GM18858 (cell line): ENCODE data around the gene SBF2.
"Not testable (repeated sequence)": the region's sequence is repeated elsewhere in the genome, so short reads cannot be mapped to it uniquely, and the experiment has no call there.

ENCODE experiments used
- ATAC-seq: cut with Tn5 transposase; IDR thresholded peaks from one replicate; pipeline ENCODE4 v1.9.1; 2021; ENCODE audit not compliant: unreplicated experiment

Gene SBF2

DNA sequence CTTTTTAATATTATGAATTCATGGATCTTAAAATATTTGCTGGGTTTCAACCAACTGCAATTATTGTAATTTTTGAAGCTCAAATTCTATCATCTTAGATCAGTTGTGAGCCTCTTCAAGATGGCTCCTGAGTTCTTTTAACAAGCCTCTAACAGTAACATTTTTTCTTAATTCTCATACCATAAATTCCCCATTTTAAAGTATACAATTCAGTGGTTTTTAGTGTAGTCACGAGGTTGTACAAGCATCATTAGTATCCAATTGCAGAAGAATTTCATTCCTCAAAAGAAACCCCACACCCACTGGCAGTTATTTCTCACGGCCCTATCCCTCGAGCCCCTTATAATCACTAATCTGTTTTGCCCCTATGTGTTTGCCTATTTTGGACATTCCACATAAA is 270.8 kb downstream of the SBF2 start:
- ATAC-seq, result no peak

DNA sequence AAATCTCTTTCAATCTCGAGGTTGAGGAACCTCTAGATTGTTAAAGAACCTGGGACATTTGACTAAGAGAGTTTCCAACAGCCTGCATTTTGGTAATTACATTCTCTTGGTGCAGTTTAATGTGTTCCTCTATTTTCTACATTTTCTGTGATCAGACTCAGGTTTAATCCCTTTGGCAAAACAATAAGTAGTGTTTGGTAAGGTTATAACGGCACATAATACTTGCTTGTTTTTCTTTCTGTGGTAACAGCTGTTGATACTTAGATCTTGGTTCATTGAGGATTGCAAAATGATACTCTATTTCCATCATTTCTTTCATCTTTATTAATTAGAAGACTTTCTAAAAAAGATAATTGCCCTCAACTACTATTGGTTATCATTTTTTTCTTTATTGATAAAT is 271.3 kb downstream of the SBF2 start:
- no peak for ATAC-seq

DNA sequence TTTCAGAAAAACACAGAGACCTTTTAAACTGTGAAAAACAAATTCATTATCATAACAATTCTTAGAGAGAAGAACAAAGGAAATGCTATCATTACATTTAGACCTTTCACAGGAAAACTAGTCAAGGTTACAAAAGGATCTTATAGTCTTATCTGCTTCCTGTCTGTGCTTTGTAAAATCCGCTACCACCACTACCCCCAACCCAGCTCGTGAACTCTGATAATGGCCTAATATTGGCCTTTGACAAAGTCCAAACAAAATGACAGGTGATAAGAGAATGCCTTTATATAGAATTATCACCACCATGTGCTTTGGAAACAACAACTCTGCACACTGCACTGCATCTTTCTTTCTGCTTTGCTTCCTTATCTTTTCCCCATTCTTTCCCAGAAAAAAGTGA is 272.5 kb downstream of the SBF2 start:
- no peak for ATAC-seq

DNA sequence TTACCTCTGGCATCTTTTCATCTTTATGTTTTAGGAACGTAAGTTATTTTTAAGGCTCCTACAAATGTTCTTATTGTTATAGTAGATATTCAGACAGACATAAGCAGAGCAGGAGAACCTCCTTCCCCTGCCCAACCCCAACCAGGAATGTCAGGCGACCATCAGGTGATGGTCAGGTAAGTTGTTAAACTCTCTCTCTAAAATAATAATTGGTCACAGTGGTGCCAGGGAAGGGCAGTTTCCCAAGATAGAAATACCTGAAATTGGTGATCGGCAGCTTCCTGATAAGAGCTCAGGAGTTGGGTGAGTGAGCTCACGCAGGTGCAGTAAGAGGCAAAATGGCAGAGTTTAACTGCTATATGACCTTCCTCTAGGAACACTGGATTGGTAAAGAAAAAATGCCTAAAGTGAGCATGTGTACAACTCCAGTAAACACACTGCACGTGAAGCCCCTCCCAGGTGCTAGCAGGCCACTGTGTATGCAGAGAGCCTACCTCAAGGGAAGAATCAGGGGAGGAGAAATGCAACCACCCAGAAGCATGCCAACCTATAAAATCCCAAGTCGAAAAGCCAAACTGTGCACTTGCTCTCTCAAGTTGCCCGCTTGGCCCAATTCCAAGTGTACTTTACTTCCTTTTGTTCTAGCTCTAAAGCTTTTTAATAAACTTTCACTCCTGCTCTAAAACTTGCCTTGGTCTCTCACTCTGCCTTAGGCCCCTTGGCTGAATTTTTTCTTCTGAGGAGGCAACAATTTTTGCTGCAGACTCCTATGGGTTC is 273.9 kb downstream of the SBF2 start:
- ATAC-seq, result no peak

DNA sequence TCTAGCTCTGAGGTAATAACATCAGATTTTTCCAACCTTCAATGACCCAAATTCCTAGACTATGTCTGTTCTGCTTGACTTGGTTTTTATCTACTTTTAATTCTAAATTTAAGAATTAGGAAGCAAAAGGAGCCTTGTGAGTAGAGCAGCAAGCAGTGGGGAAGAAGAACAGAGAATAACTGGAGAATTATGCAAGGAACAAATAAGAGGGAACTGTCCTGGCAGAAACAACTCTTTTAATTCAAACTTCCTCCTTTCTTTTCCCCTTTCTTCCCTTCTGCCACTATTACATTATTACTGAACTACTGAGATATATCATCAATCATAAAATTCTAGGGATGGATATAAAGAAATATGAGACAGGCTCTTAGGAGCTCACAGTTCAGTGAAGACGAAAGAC is 276.1 kb downstream of the SBF2 start:
- ATAC-seq, result no peak

DNA sequence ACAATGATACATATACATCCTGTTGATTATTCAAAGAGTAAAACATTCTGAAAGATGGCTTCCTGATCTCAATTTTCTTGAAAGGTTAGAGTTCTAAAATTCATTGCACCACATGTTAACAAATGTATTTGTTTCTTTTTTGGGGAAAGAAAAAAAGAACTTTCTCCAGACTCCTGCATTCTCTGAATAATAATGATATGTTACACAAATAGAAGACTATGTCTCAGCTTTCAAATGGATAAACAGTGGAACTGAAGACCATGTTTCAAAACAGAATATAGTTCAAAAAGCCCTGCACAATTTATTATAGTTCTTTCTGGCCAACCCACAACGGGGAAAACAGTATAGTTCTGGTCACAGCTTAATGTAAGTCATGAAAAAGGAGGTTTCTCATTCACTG is 277.0 kb downstream of the SBF2 start:
- no peak for ATAC-seq

DNA sequence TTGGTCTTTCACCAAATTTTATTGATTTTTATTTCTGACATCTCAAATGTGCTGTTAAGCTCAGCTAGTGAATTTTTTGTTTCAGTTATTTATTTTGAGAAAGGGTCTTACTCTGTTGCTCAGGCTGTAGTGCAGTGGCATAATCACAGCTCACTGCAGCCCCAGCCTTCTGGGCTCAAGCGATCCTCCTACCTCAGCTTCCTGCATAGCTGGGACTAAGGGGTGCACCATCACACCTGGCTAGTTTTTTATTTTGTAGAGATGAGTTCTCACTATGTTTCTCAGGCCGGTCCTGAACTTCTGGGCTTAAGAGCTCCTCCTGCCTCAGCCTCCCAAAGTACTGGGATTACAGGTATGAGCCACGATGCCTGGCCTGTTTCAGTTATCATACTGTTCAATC is 282.0 kb downstream of the SBF2 start:
- no peak for ATAC-seq

DNA sequence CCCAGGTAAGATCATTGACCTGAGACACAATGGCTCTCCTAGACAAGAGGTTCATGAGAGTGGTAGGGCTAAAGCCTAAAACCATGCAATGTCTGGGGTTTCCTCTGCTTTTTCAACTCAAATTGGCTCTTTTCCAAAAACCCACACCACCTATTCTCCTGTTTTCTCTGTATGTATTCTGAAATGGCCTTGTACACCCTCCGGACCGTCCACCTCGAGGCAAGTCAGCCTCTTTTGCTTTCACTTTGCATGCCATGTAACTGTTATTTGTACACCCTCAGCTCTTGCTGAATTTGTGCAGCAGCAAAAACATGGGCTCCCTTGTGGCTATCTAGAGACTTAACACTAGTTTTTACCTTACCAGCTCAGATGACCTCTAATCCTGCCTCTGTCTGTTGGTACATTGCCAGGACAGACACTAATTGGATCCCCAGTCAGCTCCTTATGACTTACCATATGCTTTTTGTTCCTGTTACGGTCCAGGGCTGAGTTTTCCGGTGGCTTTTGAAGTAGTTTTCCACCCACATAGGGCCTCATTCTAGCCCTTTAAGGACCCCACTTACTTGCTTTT is 288.0 kb downstream of the SBF2 start:
- ATAC-seq, result no peak

DNA sequence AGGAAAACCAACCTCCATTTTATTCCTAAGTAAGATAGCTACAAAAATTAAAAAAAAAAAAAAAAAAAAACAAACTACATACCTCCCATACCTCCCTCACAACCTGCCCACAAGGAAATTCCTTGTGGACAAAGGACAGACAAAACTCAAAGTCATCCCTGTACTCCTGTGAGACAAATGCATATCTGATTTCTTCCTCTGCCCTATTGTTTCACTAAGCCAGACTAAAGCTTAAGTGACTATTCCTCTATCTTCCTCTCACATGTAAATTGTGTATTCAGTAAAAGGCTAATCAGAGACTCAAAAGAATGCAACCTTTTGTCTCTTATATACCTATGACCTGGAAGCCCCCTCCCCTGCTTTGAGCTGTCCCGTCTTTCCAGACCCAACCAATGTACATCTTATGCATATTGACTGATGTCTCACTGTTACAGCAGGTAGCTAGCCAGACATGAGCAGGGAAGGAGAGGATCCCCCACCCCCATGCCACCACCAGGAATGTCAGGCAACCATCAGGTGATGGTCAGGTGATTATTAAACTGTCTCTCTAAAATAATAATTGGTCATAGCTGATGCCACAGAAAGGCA is 289.4 kb downstream of the SBF2 start:
- ATAC-seq, result no peak

DNA sequence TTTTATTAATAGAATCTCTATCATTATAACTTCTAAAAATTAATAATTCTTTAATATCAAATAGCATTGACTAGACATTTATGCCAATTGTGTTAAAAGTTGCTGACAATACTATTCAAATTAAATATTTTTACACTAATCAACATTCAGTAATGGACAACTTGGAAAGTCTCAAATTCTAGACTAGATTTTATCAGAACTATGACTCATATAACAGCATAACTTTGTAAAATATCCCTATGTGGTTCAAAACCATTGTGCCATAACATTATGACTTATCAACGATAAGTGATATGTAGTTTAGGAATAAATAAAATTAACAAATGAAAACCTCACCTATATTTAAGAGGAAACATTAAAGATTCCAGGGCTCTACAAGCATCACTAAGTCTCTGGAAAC is 291.8 kb downstream of the SBF2 start:
- no peak for ATAC-seq

DNA sequence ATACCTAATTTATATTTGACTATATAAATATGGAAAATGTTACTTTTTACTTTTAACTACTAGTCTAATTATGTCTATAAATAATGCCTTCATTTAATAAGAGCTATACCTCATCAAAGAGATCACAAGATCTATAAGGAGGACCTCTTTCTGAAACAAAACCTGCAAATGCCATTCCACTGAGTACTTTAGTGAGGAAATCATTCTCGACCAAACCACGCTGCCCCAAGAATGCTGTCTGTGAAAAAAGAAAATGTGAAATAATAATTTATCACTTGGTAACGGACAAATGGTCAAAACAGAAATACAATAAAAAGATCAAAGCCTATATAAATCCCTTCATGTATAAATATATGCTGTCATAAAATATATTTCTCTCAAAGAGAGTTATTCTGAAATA is 301.7 kb downstream of the SBF2 start:
- no peak for ATAC-seq

DNA sequence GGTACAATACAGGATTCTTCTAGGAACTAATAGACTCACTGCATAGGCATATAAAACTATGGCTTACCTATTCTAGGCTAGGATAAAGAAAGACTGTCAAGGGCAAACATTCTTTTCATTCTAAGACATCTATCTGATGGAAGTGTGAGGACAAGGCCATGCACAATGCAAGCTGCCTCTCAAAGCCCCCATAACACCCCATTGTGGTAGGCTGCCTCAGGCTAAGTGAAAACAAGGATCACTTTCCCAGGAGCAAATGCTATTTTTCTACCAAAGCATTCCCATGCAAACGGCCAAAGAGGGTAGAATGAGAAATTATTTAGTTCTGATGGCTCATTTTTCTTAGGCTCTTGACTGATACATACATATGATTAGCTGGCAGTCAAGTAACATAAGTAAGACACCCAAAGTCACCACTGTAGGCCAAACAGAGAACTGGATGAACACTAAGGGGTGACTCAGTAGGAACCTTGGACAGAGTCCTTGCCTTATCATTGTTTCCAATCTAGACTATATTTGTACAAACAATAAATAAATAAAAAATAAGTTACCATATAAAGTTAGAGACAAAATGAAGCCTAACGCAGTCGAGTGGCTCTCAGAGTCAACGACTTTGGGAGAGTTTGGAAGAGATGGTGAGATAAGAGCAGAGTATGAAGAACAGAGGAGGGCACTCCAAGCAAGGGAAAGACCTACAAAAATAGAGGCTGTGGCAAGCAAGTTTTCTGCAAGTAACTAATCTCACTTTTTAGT is 303.6 kb downstream of the SBF2 start:
- no peak for ATAC-seq

DNA sequence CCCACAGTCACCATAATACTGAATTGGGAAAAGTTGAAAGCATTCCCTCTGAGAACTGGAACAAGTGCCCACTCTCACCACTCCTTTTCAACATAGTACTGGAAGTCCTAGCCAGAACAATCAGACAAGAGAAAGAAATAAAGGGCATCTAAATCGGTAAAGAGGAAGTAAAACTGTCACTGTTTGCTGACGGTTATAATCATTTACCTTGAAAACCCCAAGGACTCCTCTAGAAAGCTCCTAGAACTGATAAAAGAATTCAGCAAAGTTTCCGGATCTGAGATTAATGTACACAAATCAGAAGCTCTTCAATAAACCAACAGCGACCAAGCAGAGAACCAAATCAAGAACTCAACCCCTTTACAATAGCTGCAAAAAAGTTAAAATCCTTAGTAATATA is 306.7 kb downstream of the SBF2 start:
- ATAC-seq, result not testable (repeated sequence)

DNA sequence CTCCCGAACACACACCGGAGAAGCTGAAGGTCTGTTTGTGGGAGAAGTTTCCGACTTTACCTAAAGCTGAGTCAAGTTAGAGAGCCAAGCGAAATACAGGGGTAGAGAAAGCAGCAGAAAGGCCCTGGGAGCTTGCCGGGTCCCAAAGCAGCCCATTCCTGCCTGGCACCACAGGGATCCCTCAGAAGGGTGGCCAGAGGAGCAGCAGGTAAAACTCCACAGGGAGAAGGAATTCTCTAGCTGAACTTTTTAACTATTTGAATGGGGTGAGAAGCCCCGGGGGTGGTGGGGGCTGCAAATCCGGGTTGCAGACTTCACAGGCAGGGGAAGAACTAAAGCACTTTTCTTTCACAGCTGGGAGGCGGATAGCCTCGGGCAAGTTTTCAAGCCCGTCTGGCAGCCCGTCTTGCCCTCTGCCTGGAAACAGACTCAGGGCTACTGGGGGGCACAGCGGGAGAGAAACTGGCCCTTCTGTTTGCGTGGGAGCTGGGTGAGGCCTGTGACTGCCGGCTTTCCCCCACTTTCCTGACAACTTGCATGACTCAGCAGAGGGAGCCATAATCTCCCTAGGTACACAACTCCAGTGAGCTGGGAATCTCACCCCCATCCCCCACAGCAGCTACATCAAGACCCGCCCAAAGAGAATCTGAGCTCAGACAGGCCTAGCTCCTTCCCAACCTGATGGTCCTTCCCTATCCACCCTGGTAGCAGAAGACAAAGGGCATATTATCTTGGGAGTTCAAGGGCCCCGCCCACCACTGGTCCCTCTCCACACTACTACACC is 311.0 kb downstream of the SBF2 start:
- ATAC-seq, result no peak

DNA sequence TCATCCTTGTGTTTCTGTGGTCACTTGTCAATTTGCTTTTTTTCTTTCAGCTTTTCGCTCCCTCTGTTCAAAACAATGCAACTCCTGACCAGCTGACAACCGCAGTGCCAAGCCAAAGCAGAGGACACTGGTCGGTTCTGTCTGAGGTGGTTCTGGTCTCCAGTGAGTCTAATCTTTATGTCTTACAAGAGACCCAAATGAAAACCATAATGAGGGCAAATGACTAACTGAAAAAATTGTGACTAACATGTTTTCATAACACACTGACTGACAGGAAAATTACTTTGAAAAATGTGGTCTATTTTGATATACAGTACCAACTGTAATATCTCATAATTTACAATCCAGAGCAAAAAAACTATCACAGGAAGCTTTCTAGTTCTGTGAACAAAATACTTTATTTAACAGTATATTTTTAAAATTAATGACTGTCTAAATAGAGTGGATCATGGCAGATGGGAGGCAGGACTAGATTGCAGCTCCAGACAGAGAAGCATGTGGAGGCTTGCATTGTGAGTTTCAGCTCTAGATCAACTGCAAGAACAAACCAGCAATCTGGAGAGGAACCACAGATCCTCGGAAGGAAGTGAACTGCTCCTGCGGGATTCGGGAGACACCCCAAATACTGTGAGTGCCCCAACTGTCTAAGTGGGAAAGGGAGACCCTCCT is 311.8 kb downstream of the SBF2 start:
- no peak for ATAC-seq

DNA sequence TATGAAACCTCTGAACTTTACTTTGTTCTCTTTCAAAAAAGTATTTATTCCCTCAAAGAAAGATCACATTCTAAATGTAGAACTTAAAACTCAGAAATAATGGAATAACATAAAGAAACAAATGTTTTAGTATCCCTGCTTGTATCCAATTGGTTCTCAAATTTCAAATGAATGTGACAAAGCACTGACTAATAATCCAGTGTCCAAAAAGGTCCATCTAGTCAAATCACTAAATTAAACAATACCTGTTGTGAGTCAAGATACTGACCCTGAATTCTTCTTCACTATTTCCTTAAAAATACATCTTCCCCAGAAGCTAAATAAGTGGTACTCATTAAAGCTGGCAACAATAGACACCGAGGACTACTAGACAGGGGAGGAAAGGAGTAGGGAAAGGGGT is 313.1 kb downstream of the SBF2 start:
- ATAC-seq, result no peak

DNA sequence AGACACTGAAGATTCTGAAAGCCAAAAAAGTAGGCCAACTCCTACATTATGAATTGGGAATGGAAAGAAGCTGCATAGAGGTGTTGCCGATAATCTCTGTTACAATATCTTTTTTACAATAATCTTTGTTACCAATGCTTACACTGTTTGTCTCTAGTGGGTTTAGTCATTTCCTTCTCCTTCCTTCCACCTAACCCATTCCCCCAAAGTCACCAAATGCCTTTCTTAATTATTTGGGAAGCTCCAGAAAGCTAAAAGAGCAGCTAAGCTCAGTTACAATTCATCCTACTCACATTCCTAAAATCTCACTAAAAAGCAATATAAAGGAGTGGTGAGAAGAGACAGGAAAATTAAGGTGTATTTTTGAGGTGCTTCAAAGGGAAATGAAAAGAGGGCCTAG is 316.5 kb downstream of the SBF2 start:
- no peak for ATAC-seq

DNA sequence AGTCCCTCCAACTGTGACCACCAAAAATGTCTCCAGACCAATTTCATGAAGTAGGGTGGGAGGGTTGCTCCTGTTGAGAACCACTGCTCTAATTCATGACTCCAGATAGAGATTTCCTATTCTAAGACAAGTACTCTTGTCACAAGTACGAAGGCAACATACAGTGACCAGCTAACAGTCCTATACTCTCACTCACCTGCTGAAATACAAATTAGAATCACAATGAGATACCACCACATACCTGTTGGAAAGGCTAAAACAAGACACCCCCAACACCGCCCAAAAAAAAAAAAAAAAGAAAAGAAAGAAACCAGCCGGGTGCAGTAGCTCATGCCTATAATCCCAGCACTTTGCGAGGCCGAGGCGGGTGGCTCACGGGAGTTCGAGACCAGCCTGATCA is 319.6 kb downstream of the SBF2 start:
- ATAC-seq, result no peak

DNA sequence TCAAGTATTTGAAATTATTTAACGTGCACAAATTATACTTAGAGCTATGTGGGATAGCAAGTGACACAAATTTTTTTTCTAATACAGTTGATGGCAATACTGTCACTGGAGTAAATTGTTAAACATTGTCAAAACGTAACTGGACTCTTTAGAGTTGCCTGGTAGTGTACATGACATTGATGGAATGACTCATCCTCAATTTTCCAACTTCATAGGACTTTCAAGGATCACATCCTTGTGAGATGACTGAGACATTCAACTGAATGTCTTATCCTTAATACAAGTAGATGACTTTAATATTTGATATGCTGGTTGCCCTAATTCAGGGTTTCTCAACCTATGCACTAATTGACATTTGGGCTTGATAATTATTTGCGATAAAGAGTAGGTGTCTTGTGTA is 320.1 kb downstream of the SBF2 start:
- ATAC-seq, result no peak

DNA sequence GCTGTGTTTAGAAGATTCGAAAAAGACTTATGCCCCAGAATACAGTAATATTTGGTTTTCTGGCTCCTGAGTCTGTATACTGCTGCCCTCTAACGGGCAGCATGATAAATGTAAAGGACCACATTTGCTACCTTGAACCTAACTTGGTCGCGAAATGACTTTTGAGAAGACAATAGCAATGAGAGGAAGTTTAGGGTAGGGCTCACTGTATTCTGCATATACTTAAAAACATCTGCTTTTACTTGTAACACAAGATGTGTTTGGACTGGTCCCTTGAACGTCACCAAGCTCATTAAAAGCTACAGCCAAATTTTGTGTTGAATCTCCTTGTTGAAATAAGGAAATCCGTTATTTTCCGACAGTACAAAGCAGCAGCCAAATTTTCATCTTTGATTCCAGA is 321.0 kb downstream of the SBF2 start:
- no peak for ATAC-seq

DNA sequence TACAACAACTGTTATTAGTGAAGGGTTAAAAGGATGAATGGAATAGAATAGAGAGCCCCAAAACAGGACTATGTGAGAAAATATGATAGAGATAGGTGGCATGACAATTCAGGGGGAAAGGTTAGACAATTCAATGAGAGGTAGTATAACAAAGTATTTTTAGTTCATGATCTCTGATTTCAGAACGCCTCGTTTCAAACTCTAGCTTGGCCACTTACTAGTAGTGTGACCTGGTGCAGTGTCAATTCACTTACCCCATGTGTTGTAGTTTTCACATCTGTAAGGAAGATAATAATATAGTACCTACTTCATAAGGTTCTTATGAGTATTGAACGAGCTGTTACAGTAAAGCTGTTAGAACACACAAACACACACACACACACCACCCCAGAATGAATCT is 322.1 kb downstream of the SBF2 start:
- no peak for ATAC-seq
